ENCODE results near the gene SLTM. TPM values are rescaled to one million over a fixed set of nuclear protein-coding genes. Genes with fewer than 3 reads are reported as not detected.

The SLTM gene
- 44.4 and 56.2 TPM in 2 replicates for total RNA-seq

DNA sequence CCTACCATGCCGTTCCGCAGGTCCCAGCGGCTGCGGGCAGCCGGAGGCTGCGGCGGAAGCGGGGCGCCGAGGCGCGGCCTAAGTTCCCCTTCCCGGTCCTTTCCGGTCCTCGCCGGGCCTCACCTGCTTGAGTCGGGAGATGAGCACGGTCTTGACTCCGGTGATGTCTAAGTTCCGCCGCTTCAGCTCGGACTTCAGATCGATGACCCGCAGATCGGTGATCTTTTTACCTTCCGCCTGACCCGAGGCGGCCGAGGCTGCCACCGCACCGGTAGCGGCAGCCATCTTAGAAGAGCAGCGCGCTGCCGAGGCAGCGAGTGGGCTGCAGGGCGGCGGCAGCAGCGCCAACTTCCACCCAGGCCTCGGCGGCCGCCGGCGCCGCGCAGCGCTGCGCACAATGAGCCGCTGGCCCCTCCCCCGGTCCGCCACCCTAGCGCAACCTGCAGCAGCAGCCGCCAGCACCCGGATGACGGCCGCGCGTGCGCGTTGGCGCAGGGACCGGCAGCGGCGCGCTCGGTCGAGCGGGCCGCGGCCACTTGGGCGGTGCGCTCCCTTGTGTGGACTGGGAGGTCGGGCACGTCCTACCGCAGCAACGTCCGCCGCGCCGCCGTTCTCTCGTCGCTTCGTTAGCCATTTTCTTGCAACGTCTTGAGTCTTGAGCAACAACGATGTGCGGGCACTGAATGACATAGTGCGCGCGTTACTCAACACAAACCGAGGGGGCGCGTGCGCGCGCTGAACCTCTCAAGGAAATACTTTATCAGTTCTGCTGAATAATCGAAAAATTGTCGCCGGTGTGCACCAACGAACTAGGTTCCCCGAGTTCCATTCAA lies at the start of gene SLTM:
TSS of gene SLTM (minus strand) at position 399 of the 833 bp plus-strand sequence. CDS start at position 285, 114 bp downstream.

Other genes with a start within 250 kb of the SLTM start
- 300 and 376 TPM in 2 replicates for gene ADAM10, start 184.0 kb downstream of the SLTM start, total RNA-seq
- 25.4 and 25.9 TPM in 2 replicates for gene MINDY2, start 162.4 kb downstream of the SLTM start, total RNA-seq
- gene RNF111, start 54.0 kb upstream of the SLTM start, total RNA-seq = 27.2 and 27.8 TPM in 2 replicates
- 4.0 and 11.1 TPM in 2 replicates for gene CCNB2, start 171.5 kb upstream of the SLTM start, total RNA-seq

Measured in smooth muscle cell of the pulmonary artery (primary cell).